Lower leg skin (tissue), 3 donors: ENCODE data around the gene CA10.

Experiments used
- CTCF ChIP-seq, 3 donors: fragments of 450-650 bp; IDR thresholded peaks; one replicate each; pipeline ENCODE4 v1.5.1; 2016; ENCODE audit warnings: antibody characterized with exemption in 3 of 3, mild to moderate bottlenecking in 3 of 3, moderate library complexity in 2 of 3
- POLR2A ChIP-seq, 2 donors: fragments of 450-650 bp; IDR thresholded peaks; one replicate each; pipeline ENCODE4 v1.6.1; 2016 to 2017; ENCODE audit warnings: antibody characterized with exemption in 2 of 2, mild to moderate bottlenecking in 1 of 2, moderate library complexity in 1 of 2

- TF ChIP-seq POLR2A (IDR thresholded peaks at IDR 0.05) (no peak), CTCF (IDR thresholded peaks at IDR 0.05) (no peak)
Measured at GRCh38 chr17:51817117-51817516, 341.4 kb downstream of the CA10 start.
